Activated CD4-positive, alpha-beta T cell treated with anti-CD3 and anti-CD28 coated beads, Interleukin-2, amount 10 ng/mL, durations not matched to agents 24 days and 14 days (primary cell): ENCODE measurements around the gene TRIM56. TPM values are rescaled to one million over a fixed set of nuclear protein-coding genes. Genes with fewer than 3 reads are reported as not detected.
"Not testable (repeated sequence)": the region's sequence is repeated elsewhere in the genome, so short reads cannot be mapped to it uniquely, and the experiment has no call there.

Source experiments
- DNase-seq: peaks from one replicate; pipeline ENCODE4 v3.0.0; 2022
- H3K27ac Mint-ChIP-seq: one replicate; pipeline ENCODE4 v1.8.0; 2022; ENCODE audit warnings: mild to moderate bottlenecking, mixed read lengths
- H3K27me3 Mint-ChIP-seq: one replicate; pipeline ENCODE4 v1.8.0; 2022; ENCODE audit warnings: mixed read lengths
- H3K36me3 Mint-ChIP-seq: one replicate; pipeline ENCODE4 v1.8.0; 2022; ENCODE audit warnings: low read depth, mild to moderate bottlenecking, mixed read lengths
- H3K4me1 Mint-ChIP-seq: one replicate; pipeline ENCODE4 v1.8.0; 2021; ENCODE audit warnings: mixed read lengths
- H3K4me3 Mint-ChIP-seq: one replicate; pipeline ENCODE4 v1.8.0; 2022; ENCODE audit warnings: mild to moderate bottlenecking, moderate library complexity, mixed read lengths
- H3K9me3 Mint-ChIP-seq: one replicate; pipeline ENCODE4 v1.8.0; 2021; ENCODE audit warnings: mixed read lengths
- intact Hi-C: fragments of 100-400 bp; cut with micrococcal nuclease; formaldehyde crosslinking; loops from one replicate; pipeline ENCODE4 v1.15.1; 2023
- total RNA-seq: library from RNA; stranded (reverse); gene quantifications from 2 replicates; pipeline ENCODE4 v1.2.3, GENCODE V29; 2022

TRIM56 gene
- total RNA-seq, 1 donor from 2014 or later = 44.5 TPM

GRCh38 chr7:101113140-101113539 is 27.9 kb downstream of the TRIM56 start:
- H3K9me3 Mint-ChIP-seq, H3K27me3 Mint-ChIP-seq, H3K4me1 Mint-ChIP-seq, H3K27ac Mint-ChIP-seq, DNase-seq, intact Hi-C loops, H3K36me3 Mint-ChIP-seq, H3K4me3 Mint-ChIP-seq: not testable (repeated sequence)

GRCh38 chr7:101113836-101114235 is 28.6 kb downstream of the TRIM56 start:
- H3K4me3 Mint-ChIP-seq = no peak overlapping the region
- intact Hi-C loops = no loop called here
- H3K9me3 Mint-ChIP-seq = no peaks in the 10 kb centered on the region

GRCh38 chr7:101114492-101114891 is 29.2 kb downstream of the TRIM56 start:
- intact Hi-C loops = no loop called here
- Mint-ChIP-seq H3K4me3 (no peak overlapping the region), H3K27me3 (peaks cover 1% of the 10 kb centered on the region), H3K9me3 (no peaks in the 10 kb centered on the region), H3K27ac (no peak overlapping the region), H3K4me1 (no peaks in the 10 kb centered on the region), H3K36me3 (no peaks in the 10 kb centered on the region)
- no peak for DNase-seq

More at GRCh38 chr7:101113836-101114235, 28.6 kb downstream of the TRIM56 start:
- no peaks in the 10 kb centered on the region for H3K4me1 Mint-ChIP-seq
- no peak for DNase-seq
- H3K36me3 Mint-ChIP-seq = no peaks in the 10 kb centered on the region
- H3K27ac Mint-ChIP-seq = no peak overlapping the region
- H3K27me3 Mint-ChIP-seq = no peaks in the 10 kb centered on the region

GRCh38 chr7:101115215-101115614 is 29.9 kb downstream of the TRIM56 start:
- no peak overlapping the region for H3K4me3 Mint-ChIP-seq
- no peaks in the 10 kb centered on the region for H3K9me3 Mint-ChIP-seq
- no peaks in the 10 kb centered on the region for H3K36me3 Mint-ChIP-seq
- intact Hi-C loops = no loop called here
- H3K27ac Mint-ChIP-seq = no peak overlapping the region
- no peak for DNase-seq
- no peaks in the 10 kb centered on the region for H3K4me1 Mint-ChIP-seq
- peaks cover 5% of the 10 kb centered on the region for H3K27me3 Mint-ChIP-seq

- Mint-ChIP-seq H3K27me3 (peaks cover 8% of the 10 kb centered on the region), H3K4me3 (no peak overlapping the region)
- intact Hi-C loops = no loop called here
Measured at GRCh38 chr7:101116898-101117297, 31.6 kb downstream of the TRIM56 start.

GRCh38 chr7:101118856-101119255 is 33.6 kb downstream of the TRIM56 start:
- H3K4me3 Mint-ChIP-seq = no peak overlapping the region
- intact Hi-C loops = no loop called here

More at GRCh38 chr7:101116898-101117297, 31.6 kb downstream of the TRIM56 start:
- H3K36me3 Mint-ChIP-seq = no peaks in the 10 kb centered on the region
- H3K4me1 Mint-ChIP-seq = peaks cover 3% of the 10 kb centered on the region
- DNase-seq = no peak
- H3K9me3 Mint-ChIP-seq = no peaks in the 10 kb centered on the region
- no peak overlapping the region for H3K27ac Mint-ChIP-seq

GRCh38 chr7:101119876-101120275 is 34.6 kb downstream of the TRIM56 start:
- intact Hi-C loops = no loop called here
- no peaks in the 10 kb centered on the region for H3K9me3 Mint-ChIP-seq
- H3K4me1 Mint-ChIP-seq = peaks cover 19% of the 10 kb centered on the region
- DNase-seq = no peak
- H3K4me3 Mint-ChIP-seq = no peak overlapping the region
- no peak overlapping the region for H3K27ac Mint-ChIP-seq
- H3K36me3 Mint-ChIP-seq = no peaks in the 10 kb centered on the region
- peaks cover 23% of the 10 kb centered on the region for H3K27me3 Mint-ChIP-seq

More at GRCh38 chr7:101118856-101119255, 33.6 kb downstream of the TRIM56 start:
- Mint-ChIP-seq H3K4me1 (peaks cover 14% of the 10 kb centered on the region), H3K36me3 (no peaks in the 10 kb centered on the region), H3K9me3 (no peaks in the 10 kb centered on the region), H3K27me3 (peaks cover 23% of the 10 kb centered on the region), H3K27ac (no peak overlapping the region)
- no peak for DNase-seq

GRCh38 chr7:101120315-101120714 is 35.0 kb downstream of the TRIM56 start:
- Mint-ChIP-seq H3K4me1 (peaks cover 22% of the 10 kb centered on the region), H3K4me3 (no peak overlapping the region), H3K27me3 (peaks cover 23% of the 10 kb centered on the region), H3K36me3 (no peaks in the 10 kb centered on the region), H3K9me3 (no peaks in the 10 kb centered on the region), H3K27ac (no peak overlapping the region)
- DNase-seq = no peak
- intact Hi-C loops = no loop called here

GRCh38 chr7:101121631-101121990 is 36.3 kb downstream of the TRIM56 start:
- H3K36me3 Mint-ChIP-seq, DNase-seq, H3K27ac Mint-ChIP-seq, H3K9me3 Mint-ChIP-seq, intact Hi-C loops: not testable (repeated sequence)
- Mint-ChIP-seq H3K4me3 (peak overlapping the region; percentile 70), H3K4me1 (peaks cover 32% of the 10 kb centered on the region), H3K27me3 (peaks cover 27% of the 10 kb centered on the region)

GRCh38 chr7:101121991-101122932 is 37.0 kb downstream of the TRIM56 start:
- no peaks in the 10 kb centered on the region for H3K36me3 Mint-ChIP-seq
- H3K27ac Mint-ChIP-seq = peak overlapping the region; percentile 54
- H3K4me1 Mint-ChIP-seq = peaks cover 39% of the 10 kb centered on the region
- intact Hi-C loops = no loop called here
- peak overlapping the region; percentile 70 for H3K4me3 Mint-ChIP-seq
- H3K9me3 Mint-ChIP-seq = no peaks in the 10 kb centered on the region
- DNase-seq = peak; percentile 60
- H3K27me3 Mint-ChIP-seq = peaks cover 33% of the 10 kb centered on the region

GRCh38 chr7:101122933-101123702 is 37.8 kb downstream of the TRIM56 start:
- Mint-ChIP-seq H3K9me3 (no peaks in the 10 kb centered on the region), H3K27ac (no peak overlapping the region), H3K4me3 (no peak overlapping the region), H3K27me3 (peaks cover 42% of the 10 kb centered on the region), H3K4me1 (peaks cover 46% of the 10 kb centered on the region), H3K36me3 (no peaks in the 10 kb centered on the region)
- intact Hi-C loops = no loop called here
- no peak for DNase-seq

- Mint-ChIP-seq H3K27me3 (peaks cover 46% of the 10 kb centered on the region), H3K9me3 (no peaks in the 10 kb centered on the region), H3K27ac (no peak overlapping the region), H3K4me3 (no peak overlapping the region), H3K4me1 (peaks cover 48% of the 10 kb centered on the region), H3K36me3 (no peaks in the 10 kb centered on the region)
- no peak for DNase-seq
- intact Hi-C loops = loop anchor here (1.0 kb wide), 1 partner anchor 14 kb away; no protein-coding TSS in a partner anchor
Measured at GRCh38 chr7:101123703-101124068, 38.4 kb downstream of the TRIM56 start.

GRCh38 chr7:101124376-101125056 is 39.2 kb downstream of the TRIM56 start:
- Mint-ChIP-seq H3K4me1 (peaks cover 49% of the 10 kb centered on the region), H3K27ac (peak overlapping the region; percentile 67), H3K36me3 (no peaks in the 10 kb centered on the region), H3K27me3 (peaks cover 46% of the 10 kb centered on the region), H3K4me3 (peak overlapping the region; percentile 55), H3K9me3 (no peaks in the 10 kb centered on the region)
- DNase-seq = peak; percentile 75
- intact Hi-C loops = loop anchor here (1.0 kb wide), 1 partner anchor 13 kb away; no protein-coding TSS in a partner anchor
